ENCODE measurements around the gene SSBP3.

DNA sequence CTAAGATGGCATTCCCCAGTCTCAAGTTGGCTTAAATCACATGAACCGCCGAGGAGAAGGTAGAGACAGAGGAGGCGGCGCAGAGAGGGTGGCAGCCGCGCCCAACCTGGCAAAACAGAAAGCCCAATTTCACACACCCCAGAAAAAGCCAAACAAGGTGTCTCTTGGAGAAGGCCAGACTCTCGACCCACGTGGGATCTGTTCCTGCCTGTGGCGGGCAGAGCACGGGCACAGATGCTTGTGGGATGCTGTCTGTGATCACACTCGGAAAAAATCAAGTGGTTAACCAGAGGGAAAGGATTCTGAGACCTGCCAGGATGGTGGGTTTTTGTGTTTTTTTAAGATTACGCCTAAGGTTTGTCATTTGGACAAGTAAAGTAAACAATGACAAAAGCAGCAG is 125.5 kb downstream of the SSBP3 start:
- TF ChIP-seq, protein P1, sequence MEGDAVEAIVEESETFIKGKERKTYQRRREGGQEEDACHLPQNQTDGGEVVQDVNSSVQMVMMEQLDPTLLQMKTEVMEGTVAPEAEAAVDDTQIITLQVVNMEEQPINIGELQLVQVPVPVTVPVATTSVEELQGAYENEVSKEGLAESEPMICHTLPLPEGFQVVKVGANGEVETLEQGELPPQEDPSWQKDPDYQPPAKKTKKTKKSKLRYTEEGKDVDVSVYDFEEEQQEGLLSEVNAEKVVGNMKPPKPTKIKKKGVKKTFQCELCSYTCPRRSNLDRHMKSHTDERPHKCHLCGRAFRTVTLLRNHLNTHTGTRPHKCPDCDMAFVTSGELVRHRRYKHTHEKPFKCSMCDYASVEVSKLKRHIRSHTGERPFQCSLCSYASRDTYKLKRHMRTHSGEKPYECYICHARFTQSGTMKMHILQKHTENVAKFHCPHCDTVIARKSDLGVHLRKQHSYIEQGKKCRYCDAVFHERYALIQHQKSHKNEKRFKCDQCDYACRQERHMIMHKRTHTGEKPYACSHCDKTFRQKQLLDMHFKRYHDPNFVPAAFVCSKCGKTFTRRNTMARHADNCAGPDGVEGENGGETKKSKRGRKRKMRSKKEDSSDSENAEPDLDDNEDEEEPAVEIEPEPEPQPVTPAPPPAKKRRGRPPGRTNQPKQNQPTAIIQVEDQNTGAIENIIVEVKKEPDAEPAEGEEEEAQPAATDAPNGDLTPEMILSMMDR (IDR thresholded peaks at IDR 0.05) = no peak
- no peak for TF ChIP-seq POLR2A (IDR thresholded peaks at IDR 0.05; ENCODE audit: low read depth)
